AG04449 (cell line): ENCODE measurements around the gene SULT4A1.
A peak's percentile ranks its signal among the peaks of the same experiment; 100 is the strongest.

Experiments
- CTCF ChIA-PET: fragments of 350-600 bp; formaldehyde crosslinking; extraction: SDS; loops from one replicate; lab custom pipeline; 2021; ENCODE audit warnings: antibody characterized with exemption; lab: Yijun Ruan, JAX
- POLR2A ChIA-PET: fragments of 400-600, 350-600 bp; formaldehyde crosslinking; extraction: SDS; loops from one replicate; lab custom pipeline; 2020; ENCODE audit warnings: antibody characterized with exemption, inconsistent platforms; lab: Yijun Ruan, JAX
- DNase-seq: peaks from one replicate; pipeline ENCODE4 v3.0.0-alpha.2; 2010; ENCODE audit warnings: low read depth, low spot score
- H3K4me3 ChIP-seq: 2 replicates; pipeline ENCODE4 v1.5.1; 2011; ENCODE audit warnings: low read depth, mild to moderate bottlenecking, control low read depth, low read length
- CTCF ChIP-seq: IDR thresholded peaks from one replicate; pipeline ENCODE4 v1.5.1; 2011; ENCODE audit warnings: mild to moderate bottlenecking, moderate library complexity, low read length, control low read depth, inconsistent platforms; ENCODE audit not compliant: insufficient read depth; ENCODE audit errors: missing control alignments

The SULT4A1 gene

GRCh38 chr22:43883719-43884415, 21.6 kb upstream of the SULT4A1 start:
- ChIA-PET CTCF (interaction anchor here (0.8 to 9.1 kb wide), 21 partner anchors 8 to 743 kb away, joined by 3 to 58 read pairs (median 4); no protein-coding TSS in a partner anchor), POLR2A (no interaction called here)
- no peak overlapping the region for H3K4me3 ChIP-seq
- DNase-seq = no peak
- no peak for TF ChIP-seq CTCF

GRCh38 chr22:43883012-43883661, 20.8 kb upstream of the SULT4A1 start:
- no peak for DNase-seq
- CTCF ChIA-PET = interaction anchor here (0.8 to 4.9 kb wide), 10 partner anchors 12 to 743 kb away, joined by 3 to 48 read pairs (median 4); no protein-coding TSS in a partner anchor
- TF ChIP-seq CTCF = peak; percentile 50

GRCh38 chr22:43882122-43882767, 19.9 kb upstream of the SULT4A1 start:
- ChIA-PET POLR2A (no interaction called here), CTCF (interaction anchor here (1.1 to 4.9 kb wide), 7 partner anchors 13 to 744 kb away, joined by 3 to 48 read pairs (median 10); no protein-coding TSS in a partner anchor)
- H3K4me3 ChIP-seq = no peak overlapping the region
- TF ChIP-seq CTCF = no peak
- DNase-seq = no peak

More at GRCh38 chr22:43883012-43883661, 20.8 kb upstream of the SULT4A1 start:
- POLR2A ChIA-PET = no interaction called here
- no peak overlapping the region for H3K4me3 ChIP-seq

- CTCF ChIA-PET = interaction anchor here (1.4 to 4.9 kb wide), 3 partner anchors 13 to 65 kb away, joined by 4 to 48 read pairs (median 33); no protein-coding TSS in a partner anchor
- no peak for TF ChIP-seq CTCF
- no peak for DNase-seq
- POLR2A ChIA-PET = interaction anchor here (0.7 kb wide), 1 partner anchor 329 kb away, joined by 3 read pairs; no protein-coding TSS in a partner anchor
- H3K4me3 ChIP-seq = no peak overlapping the region
Observed at GRCh38 chr22:43881091-43882061, 19.1 kb upstream of the SULT4A1 start.

GRCh38 chr22:43880541-43880991, 18.3 kb upstream of the SULT4A1 start:
- no peak for TF ChIP-seq CTCF
- ChIA-PET POLR2A (interaction anchor here (0.7 kb wide), 1 partner anchor 328 kb away, joined by 3 read pairs; no protein-coding TSS in a partner anchor), CTCF (interaction anchor here (1.4 kb wide), 1 partner anchor 65 kb away, joined by 4 read pairs; no protein-coding TSS in a partner anchor)
- DNase-seq = no peak
- H3K4me3 ChIP-seq = no peak overlapping the region
